Spleen (tissue), 11 donors: ENCODE measurements around the gene KRT73. TPM values are rescaled to one million over a fixed set of nuclear protein-coding genes. Genes with fewer than 3 reads are reported as not detected.

Source experiments
- DNase-seq: peaks from one replicate; pipeline ENCODE4 v3.0.0-alpha.2; 2020
- H3K27ac ChIP-seq, 8 donors: fragments of 200-600 bp; sonication (generic) in 7 of 8; 1 replicate in 4 of 8; 2 replicates in 4 of 8; pipeline versions ENCODE4 v1.5.0 to v1.8.0; 2016 to 2021; ENCODE audit warnings: inconsistent platforms in 4 of 8, mild to moderate bottlenecking in 4 of 8, moderate library complexity in 1 of 8
- H3K27me3 ChIP-seq, 7 donors: fragments of 200-600 bp; sonication (generic) in 6 of 7; replicated peaks in 1 of 7; 1 replicate in 4 of 7; 2 replicates in 3 of 7; pipeline versions ENCODE4 v1.5.0 to v1.8.0; 2016 to 2021; ENCODE audit warnings: inconsistent platforms in 3 of 7, mild to moderate bottlenecking in 1 of 7
- H3K36me3 ChIP-seq, 6 donors: fragments of 200-600 bp; sonication (generic) in 5 of 6; 1 replicate in 4 of 6; 2 replicates in 2 of 6; pipeline versions ENCODE4 v1.5.0 to v1.8.0; 2016 to 2021; ENCODE audit warnings: inconsistent platforms in 2 of 6
- H3K4me1 ChIP-seq, 6 donors: fragments of 200-600 bp; sonication (generic) in 5 of 6; 1 replicate in 3 of 6; 2 replicates in 3 of 6; pipeline versions ENCODE4 v1.5.0 to v1.8.0; 2016 to 2021; ENCODE audit warnings: inconsistent platforms in 3 of 6
- H3K4me3 ChIP-seq, 8 donors: fragments of 200-600 bp; sonication (generic) in 7 of 8; 1 replicate in 4 of 8; 2 replicates in 4 of 8; pipeline versions ENCODE4 v1.5.0 to v1.8.0; 2016 to 2021; ENCODE audit warnings: inconsistent platforms in 4 of 8, mild to moderate bottlenecking in 4 of 8, moderate library complexity in 2 of 8
- H3K9me3 ChIP-seq, 8 donors: fragments of 200-600 bp; sonication (generic) in 7 of 8; 1 replicate in 4 of 8; 2 replicates in 4 of 8; pipeline versions ENCODE4 v1.5.0 to v1.8.0; 2016 to 2021; ENCODE audit warnings: inconsistent platforms in 4 of 8
- CTCF ChIP-seq, 11 experiments: fragments of 200-600 bp in 7 of 11; fragments of 450-650 bp in 4 of 11; sonication (generic) in 4 of 11; IDR thresholded peaks in 8 of 11; conservative IDR thresholded peaks in 3 of 11; 1 replicate in 7 of 11; 2 replicates in 4 of 11; pipeline versions ENCODE4 v1.4.0 to v1.8.0; 2016 to 2021; ENCODE audit warnings: antibody characterized with exemption in 11 of 11, inconsistent platforms in 4 of 11, mild to moderate bottlenecking in 1 of 11
- POLR2A ChIP-seq, 3 donors: fragments of 450-650 bp; IDR thresholded peaks; one replicate each; pipeline ENCODE4 v1.5.1; 2017; ENCODE audit warnings: antibody characterized with exemption in 3 of 3, mild to moderate bottlenecking in 1 of 3
- POLR2AphosphoS5 ChIP-seq, 3 donors: sonication (generic); formaldehyde crosslinking; IDR thresholded peaks; one replicate each; pipeline ENCODE4 v1.5.1; 2017; ENCODE audit warnings: antibody characterized with exemption in 3 of 3
- WGBS, 5 donors: extraction: QIAGEN DNeasy Blood & Tissue Kit in 3 of 5; methylation state at CpG; one replicate each; pipeline versions ENCODE4 v1.1.5 to v1.1.7; 2013 to 2018; 5-methylcytosine and 5-hydroxymethylcytosine counted together
- intact Hi-C: fragments of 100-400 bp; cut with DNase I; formaldehyde crosslinking; loops from one replicate; pipeline ENCODE4 v1.15.0; 2023; ENCODE audit warnings: low total_unique reads
- polyA plus RNA-seq, 3 donors: library from polyadenylated mRNA; stranded (reverse); fragments of 200-250 nt; gene quantifications; one replicate each; pipeline ENCODE4 v1.2.1, GENCODE V29; 2013
- total RNA-seq, 7 donors: library from RNA; depleted of rRNA in 3 of 7; stranded (reverse); fragments of >200 nt in 3 of 7; fragmentation: NEBNext Ultra II Directional in 4 of 7; extraction: Animal tissue kit (Norgen Biotek cat#: 25700) in 4 of 7; gene quantifications; one replicate each; pipeline versions ENCODE4 v1.1.0 to v1.2.1, GENCODE V29; 2016 to 2021
- donor health status: healthy with polysubstance abuse.
- donor health status: DM: no; HTN: no; CAD: no; lungs with moderate emphysema.
- donor health status: DM: no; HTN: no; CAD: no.
- donor health status: Bipolar disorder and iron deficiency.
- donor health status: healthy.
- donor health status: DM: no; HTN: no; CAD: no.
- donor health status: DM: yes; HTN: yes; CAD: no.

The KRT73 gene
- total and polyA plus RNA-seq, 10 donors: 0.04 to 1.4 (median 0.36) TPM

- Histone ChIP-seq H3K4me3 (no peak overlapping the region), H3K27ac (no peak overlapping the region), H3K36me3 (no peaks in the 10 kb centered on the region), H3K27me3 (peaks cover 0 to 41% (median 0%) of the 10 kb centered on the region in 7 donors), H3K9me3 (no peaks in the 10 kb centered on the region), H3K4me1 (no peaks in the 10 kb centered on the region)
- no peak for TF ChIP-seq POLR2A (IDR thresholded peaks at IDR 0.05)
- peak in 1 of 11 experiments; percentile 12 for TF ChIP-seq CTCF (IDR thresholded peaks at IDR 0.05 in 8 of 11, conservative IDR thresholded peaks at IDR 0.05 in 3 of 11)
- no peak for TF ChIP-seq POLR2AphosphoS5 (IDR thresholded peaks at IDR 0.05)
- intact Hi-C loops: no loop called here
- DNase-seq: peak; percentile 18
- WGBS, 5 donors: 61 to 73% (median 71%) methylated on average over 3 of the region's 3 CpGs
These were observed 56.4 kb downstream of the KRT73 start for GRCh38 chr12:52561880-52562449.

GRCh38 chr12:52559979-52560378, 58.4 kb downstream of the KRT73 start:
- intact Hi-C loops: no loop called here
- DNase-seq: no peak
- Histone ChIP-seq H3K27ac (no peak overlapping the region), H3K4me1 (no peaks in the 10 kb centered on the region), H3K4me3 (no peak overlapping the region), H3K9me3 (no peaks in the 10 kb centered on the region), H3K36me3 (no peaks in the 10 kb centered on the region), H3K27me3 (peaks cover 0 to 36% (median 0%) of the 10 kb centered on the region in 7 donors)
- no peak for TF ChIP-seq CTCF (IDR thresholded peaks at IDR 0.05 in 8 of 11, conservative IDR thresholded peaks at IDR 0.05 in 3 of 11)
- TF ChIP-seq POLR2AphosphoS5 (IDR thresholded peaks at IDR 0.05): no peak
- TF ChIP-seq POLR2A (IDR thresholded peaks at IDR 0.05): no peak
- WGBS, 5 donors: 75 to 89% (median 79%) methylated on average over 4 of the region's 4 CpGs

GRCh38 chr12:52558781-52559445, 59.4 kb downstream of the KRT73 start:
- 60 to 82% (median 76%) methylated on average over 6 to 8 of the region's 8 CpGs for WGBS, 5 donors
- Histone ChIP-seq H3K36me3 (no peaks in the 10 kb centered on the region), H3K4me3 (no peak overlapping the region), H3K27me3 (peaks cover 0 to 35% (median 0%) of the 10 kb centered on the region in 7 donors), H3K27ac (peak overlapping the region in 1 of 8 donors; percentile 20), H3K9me3 (no peaks in the 10 kb centered on the region), H3K4me1 (no peaks in the 10 kb centered on the region)
- TF ChIP-seq POLR2AphosphoS5 (IDR thresholded peaks at IDR 0.05) (no peak), POLR2A (IDR thresholded peaks at IDR 0.05) (no peak), CTCF (IDR thresholded peaks at IDR 0.05 in 8 of 11, conservative IDR thresholded peaks at IDR 0.05 in 3 of 11) (no peak)
- intact Hi-C loops: no loop called here
- DNase-seq: peak; percentile 72

Other genes with a start within 250 kb of the KRT73 start
- gene KRT84, start 232.9 kb downstream of the KRT73 start, total RNA-seq: under 1 TPM in 1 of 7 donors, not detected in 6; 0.52 TPM
- gene KRT84, start 232.9 kb downstream of the KRT73 start, polyA plus RNA-seq: not detected
- not detected for gene KRT82, start 212.2 kb downstream of the KRT73 start, total RNA-seq
- under 1 TPM in 1 of 3 donors, not detected in 2; 0.04 TPM for gene KRT82, start 212.2 kb downstream of the KRT73 start, polyA plus RNA-seq
- gene KRT75, start 184.2 kb downstream of the KRT73 start, total RNA-seq: not detected
- gene KRT75, start 184.2 kb downstream of the KRT73 start, polyA plus RNA-seq: not detected
- not detected for gene KRT6B, start 166.4 kb downstream of the KRT73 start, total RNA-seq
- gene KRT6B, start 166.4 kb downstream of the KRT73 start, polyA plus RNA-seq: under 1 TPM; 0.03 to 0.10 (median 0.04) TPM
- gene KRT6C, start 144.8 kb downstream of the KRT73 start, total RNA-seq: not detected
- gene KRT6C, start 144.8 kb downstream of the KRT73 start, polyA plus RNA-seq: under 1 TPM; 0.03 to 0.07 (median 0.06) TPM
- gene KRT6A, start 125.3 kb downstream of the KRT73 start, total RNA-seq: not detected
- gene KRT6A, start 125.3 kb downstream of the KRT73 start, polyA plus RNA-seq: under 1 TPM; 0.42 to 0.83 (median 0.45) TPM
- gene KRT5, start 98.2 kb downstream of the KRT73 start, total RNA-seq: 1 to 10 TPM in 2 of 7 donors, under 1 TPM in 2, not detected in 3; 0.23 to 1.5 (median 0.85) TPM
- gene KRT5, start 98.2 kb downstream of the KRT73 start, polyA plus RNA-seq: 1 to 10 TPM in 1 of 3 donors, under 1 TPM in 2; 0.93 to 1.9 (median 0.96) TPM
- not detected for gene KRT71, start 65.4 kb downstream of the KRT73 start, total RNA-seq
- not detected for gene KRT71, start 65.4 kb downstream of the KRT73 start, polyA plus RNA-seq
- gene KRT74, start 44.7 kb downstream of the KRT73 start, total RNA-seq: not detected
- not detected for gene KRT74, start 44.7 kb downstream of the KRT73 start, polyA plus RNA-seq
- gene KRT72, start 17.1 kb downstream of the KRT73 start, total RNA-seq: 1 to 10 TPM in 2 of 7 donors, under 1 TPM in 4, not detected in 1; 0.52 to 2.2 (median 0.78) TPM
- 1 to 10 TPM in 2 of 3 donors, under 1 TPM in 1; 0.86 to 1.7 (median 1.4) TPM for gene KRT72, start 17.1 kb downstream of the KRT73 start, polyA plus RNA-seq
- gene KRT2, start 33.7 kb upstream of the KRT73 start, total RNA-seq: under 1 TPM in 3 of 7 donors, not detected in 4; 0.13 to 0.52 (median 0.26) TPM
- gene KRT2, start 33.7 kb upstream of the KRT73 start, polyA plus RNA-seq: under 1 TPM; 0.07 to 0.45 (median 0.42) TPM
- 1 to 10 TPM in 2 of 7 donors, under 1 TPM in 3, not detected in 2; 0.58 to 2.4 (median 0.68) TPM for gene KRT1, start 61.8 kb upstream of the KRT73 start, total RNA-seq
- under 1 TPM in 1 of 3 donors, not detected in 2; 0.05 TPM for gene KRT1, start 61.8 kb upstream of the KRT73 start, polyA plus RNA-seq
- gene KRT77, start 85.0 kb upstream of the KRT73 start, total RNA-seq: not detected
- under 1 TPM in 1 of 3 donors, not detected in 2; 0.03 TPM for gene KRT77, start 85.0 kb upstream of the KRT73 start, polyA plus RNA-seq
- not detected for gene KRT76, start 158.8 kb upstream of the KRT73 start, total RNA-seq
- not detected for gene KRT76, start 158.8 kb upstream of the KRT73 start, polyA plus RNA-seq
- gene KRT3, start 177.6 kb upstream of the KRT73 start, total RNA-seq: not detected
- gene KRT3, start 177.6 kb upstream of the KRT73 start, polyA plus RNA-seq: not detected
- gene KRT4, start 195.6 kb upstream of the KRT73 start, total RNA-seq: under 1 TPM in 1 of 7 donors, not detected in 6; 0.37 TPM
- 1 to 10 TPM in 2 of 3 donors, under 1 TPM in 1; 0.55 to 3.4 (median 1.4) TPM for gene KRT4, start 195.6 kb upstream of the KRT73 start, polyA plus RNA-seq
- gene KRT79, start 215.8 kb upstream of the KRT73 start, total RNA-seq: under 1 TPM in 1 of 7 donors, not detected in 6; 0.37 TPM
- under 1 TPM in 2 of 3 donors, not detected in 1; 0.15 to 0.19 TPM for gene KRT79, start 215.8 kb upstream of the KRT73 start, polyA plus RNA-seq
- not detected for gene KRT78, start 230.4 kb upstream of the KRT73 start, total RNA-seq
- gene KRT78, start 230.4 kb upstream of the KRT73 start, polyA plus RNA-seq: under 1 TPM in 2 of 3 donors, not detected in 1; 0.24 to 0.83 TPM